K562 (cell line): ENCODE results near the gene ZMYND8. TPM values are rescaled to one million over a fixed set of nuclear protein-coding genes. Genes with fewer than 3 reads are reported as not detected.

Source experiments
- ATF1 ChIP-seq, 2 experiments: fragments of 450-650 bp in 1 of 2; IDR thresholded peaks; 2 replicates each; pipeline ENCODE4 v1.6.1; 2016; ENCODE audit warnings: missing compliant biosample characterization in 1 of 2, missing genetic modification characterization in 1 of 2
- DDX20 ChIP-seq: fragments of 450-650 bp; IDR thresholded peaks from 2 replicates; pipeline ENCODE4 v1.6.1; 2016; ENCODE audit warnings: missing genetic modification characterization, low read depth, mild to moderate bottlenecking, missing compliant biosample characterization, moderate library complexity
- DPF2 ChIP-seq: fragments of 450-650 bp; IDR thresholded peaks from 2 replicates; pipeline ENCODE4 v1.6.1; 2016
- ELF4 ChIP-seq: fragments of 450-650 bp; formaldehyde crosslinking; IDR thresholded peaks from 2 replicates; pipeline ENCODE4 v1.4.0; 2022; ENCODE audit warnings: missing genetic modification characterization
- ETV5 ChIP-seq: sonication (generic); formaldehyde crosslinking; IDR thresholded peaks from 2 replicates; pipeline ENCODE4 v1.4.0; 2020; ENCODE audit warnings: low read depth, mild to moderate bottlenecking, missing genetic modification reagents
- FOXK2 ChIP-seq, 2 experiments: fragments of 450-650 bp; IDR thresholded peaks in 1 of 2; conservative IDR thresholded peaks in 1 of 2; 2 replicates each; pipeline ENCODE4 v1.6.1; 2016; ENCODE audit warnings: low read depth in 2 of 2, mild to moderate bottlenecking in 1 of 2
- HDAC1 ChIP-seq, 2 experiments: fragments of 450-650 bp; IDR thresholded peaks; 2 replicates each; pipeline ENCODE4 v1.6.1; 2016 to 2017; ENCODE audit warnings: inconsistent platforms in 1 of 2, mild to moderate bottlenecking in 1 of 2, moderate library complexity in 1 of 2
- KDM5B ChIP-seq: fragments of 200-600 bp; sonication (generic); IDR thresholded peaks from 2 replicates; pipeline ENCODE4 v1.6.1; 2012; ENCODE audit warnings: low read depth, mild to moderate bottlenecking, moderate library complexity, low read length, control low read depth, inconsistent platforms; ENCODE audit not compliant: insufficient replicate concordance
- LEF1 ChIP-seq: fragments of 450-650 bp; IDR thresholded peaks from 2 replicates; pipeline ENCODE4 v1.6.1; 2016; ENCODE audit warnings: mild to moderate bottlenecking
- MAFF ChIP-seq: IDR thresholded peaks from 2 replicates; pipeline ENCODE4 v1.6.1; 2012; ENCODE audit warnings: low read length, improper control_type of control experiment
- MYC ChIP-seq, 2 experiments: fragments of 250-450 bp in 1 of 2; sonication (Bioruptor Pico) in 1 of 2; IDR thresholded peaks; 2 replicates each; pipeline versions ENCODE4 v1.5.1 to v1.6.1; 2012 to 2021; ENCODE audit warnings: low read depth in 2 of 2, borderline replicate concordance in 1 of 2, improper control_type of control experiment in 1 of 2, low read length in 1 of 2, mild to moderate bottlenecking in 1 of 2, moderate library complexity in 1 of 2
- PML ChIP-seq: IDR thresholded peaks from 2 replicates; pipeline ENCODE4 v1.6.1; 2012; ENCODE audit warnings: low read length, inconsistent platforms
- PTRF ChIP-seq: fragments of 450-650 bp; IDR thresholded peaks from 2 replicates; pipeline ENCODE4 v1.6.1; 2016; ENCODE audit warnings: mild to moderate bottlenecking, missing genetic modification characterization, missing compliant biosample characterization
- TAF7 ChIP-seq: fragments of 450-650 bp; IDR thresholded peaks from 2 replicates; pipeline ENCODE4 v1.6.1; 2016; ENCODE audit warnings: missing genetic modification characterization, missing compliant biosample characterization
- ZFPM2 ChIP-seq: fragments of 250-450 bp; sonication (Bioruptor Pico); IDR thresholded peaks from 2 replicates; pipeline ENCODE4 v1.5.1; 2022; ENCODE audit warnings: mild to moderate bottlenecking
- polyA plus RNA-seq, 8 experiments: library from polyadenylated mRNA; depleted of rRNA in 4 of 8; stranded (reverse) in 5 of 8; unstranded in 3 of 8; fragments of >200 nt; fragmentation: Nextera tagmentation in 2 of 8; fragmentation: Illumina TruSeq in 1 of 8; extraction: Ambion mirVana in 2 of 8; extraction: Trizol in 1 of 8; gene quantifications; 2 replicates each; pipeline versions ENCODE4 v1.2.1 to v1.2.3, GENCODE V29; 2011 to 2014; ENCODE audit warnings: inconsistent platforms in 1 of 8, missing spikeins in 1 of 8
- total RNA-seq, 7 experiments: library from RNA; depleted of rRNA in 6 of 7; stranded (reverse); fragments of >200 nt in 6 of 7; fragmentation: Illumina TruSeq in 2 of 7; extraction: Trizol in 2 of 7; gene quantifications; 2 replicates each; pipeline versions ENCODE4 v1.2.1 to v1.2.3, GENCODE V29; 2011 to 2021; ENCODE audit warnings: low replicate concordance in 1 of 7
- TF ChIP-seq, protein P1 (sequence below), 3 experiments: fragments of 200-800 bp in 1 of 3; fragments of 250-450 bp in 1 of 3; fragments of 450-650 bp in 1 of 3; sonication (Bioruptor Pico) in 1 of 3; sonication (Bioruptor generic) in 1 of 3; formaldehyde crosslinking in 1 of 3; IDR thresholded peaks; 2 replicates each; pipeline versions ENCODE4 v1.6.1 to v1.8.0; 2016 to 2022; ENCODE audit warnings: mild to moderate bottlenecking in 2 of 3, missing genetic modification characterization in 2 of 3, missing compliant biosample characterization in 1 of 3, moderate library complexity in 1 of 3
- TF ChIP-seq, protein P2 (sequence below): IDR thresholded peaks from 2 replicates; pipeline ENCODE4 v1.6.1; 2012; ENCODE audit warnings: low read depth, low read length, improper control_type of control experiment, borderline replicate concordance
- TF ChIP-seq, protein P3 (sequence below): fragments of 450-650 bp; conservative IDR thresholded peaks from 2 replicates; pipeline ENCODE4 v1.6.1; 2016; ENCODE audit warnings: missing genetic modification characterization, low read depth, mild to moderate bottlenecking, missing compliant biosample characterization, moderate library complexity
- TF ChIP-seq, protein P4 (sequence below): fragments of 450-650 bp; IDR thresholded peaks from 2 replicates; pipeline ENCODE4 v1.6.1; 2016

ZMYND8 gene
- total and polyA plus RNA-seq, 9 of the 15 experiments (the other 6 are each of a cell fraction or from before 2014, with no cell fraction given) = 31.8 to 148 (median 71.9) TPM

DNA sequence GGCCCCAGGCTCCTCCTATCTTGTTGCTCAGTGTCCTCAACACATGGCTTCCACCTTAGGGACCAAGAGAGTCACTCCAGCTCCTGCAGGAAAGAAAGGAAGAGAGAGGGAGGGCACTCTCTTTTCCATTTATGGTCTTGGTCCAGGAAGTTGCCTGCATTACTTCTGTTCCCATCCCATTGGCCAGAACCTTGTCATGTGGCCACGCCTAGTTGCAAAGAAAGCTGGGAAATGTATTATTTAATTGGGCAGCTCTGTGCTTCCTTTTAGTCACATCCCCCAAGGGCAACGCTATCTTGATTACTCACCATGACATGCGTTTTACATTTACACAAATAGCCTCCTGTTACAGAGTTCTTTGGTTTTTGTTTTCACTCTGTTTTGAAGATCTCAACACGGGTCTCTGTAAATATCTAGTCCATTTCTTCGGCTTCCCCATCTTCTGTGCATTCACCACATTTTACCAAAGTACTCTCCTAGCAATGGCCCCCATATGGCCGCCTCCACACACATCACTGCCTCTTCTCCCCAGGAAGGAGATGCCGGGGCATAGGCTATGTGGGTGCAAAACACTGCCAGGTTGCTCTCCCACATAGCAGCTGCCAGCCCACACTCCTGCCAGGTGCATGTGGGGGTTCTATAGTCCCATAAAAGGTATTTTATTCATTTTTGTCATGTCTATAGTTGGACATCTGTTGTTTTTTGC is 35.7 kb upstream of the ZMYND8 start (continued):
- TF ChIP-seq FOXK2 (conservative IDR thresholded peaks at IDR 0.05 in 1 of 2, IDR thresholded peaks at IDR 0.05 in 1 of 2; ENCODE audit: low read depth in 2 of 2) (peak; percentile 50 to 51; a peak in 2 of 4 replicates), DDX20 (0 out of 2 replicates have a peak, but pooled peaks have one; percentile 39), KDM5B (peak; percentile 45), ZFPM2 (CRISPR knock-in tag) (no peak), TAF7 (tag) (peak; percentile 73), DPF2 (peak; percentile 87), HDAC1 (IDR thresholded peaks at IDR 0.05) (no peak), PML (peak; percentile 53; the same call in 1 of the 2 replicates), LEF1 (peak; percentile 72), ELF4 (CRISPR knock-in tag) (no peak), ETV5 (CRISPR knock-in tag) (peak; percentile 64; the same call in 1 of the 2 replicates), PTRF (tag) (peak; percentile 66), ATF1 (CRISPR knock-in tag; IDR thresholded peaks at IDR 0.05) (no peak), ATF1 (tag; IDR thresholded peaks at IDR 0.05) (peak; percentile 60), MAFF (peak; percentile 90), MYC (IDR thresholded peaks at IDR 0.05; ENCODE audit: low read depth, low read length) (peak; percentile 64), MYC (CRISPR knock-in tag; IDR thresholded peaks at IDR 0.05; ENCODE audit: borderline replicate concordance, low read depth) (no peak)
- TF ChIP-seq, protein P1, sequence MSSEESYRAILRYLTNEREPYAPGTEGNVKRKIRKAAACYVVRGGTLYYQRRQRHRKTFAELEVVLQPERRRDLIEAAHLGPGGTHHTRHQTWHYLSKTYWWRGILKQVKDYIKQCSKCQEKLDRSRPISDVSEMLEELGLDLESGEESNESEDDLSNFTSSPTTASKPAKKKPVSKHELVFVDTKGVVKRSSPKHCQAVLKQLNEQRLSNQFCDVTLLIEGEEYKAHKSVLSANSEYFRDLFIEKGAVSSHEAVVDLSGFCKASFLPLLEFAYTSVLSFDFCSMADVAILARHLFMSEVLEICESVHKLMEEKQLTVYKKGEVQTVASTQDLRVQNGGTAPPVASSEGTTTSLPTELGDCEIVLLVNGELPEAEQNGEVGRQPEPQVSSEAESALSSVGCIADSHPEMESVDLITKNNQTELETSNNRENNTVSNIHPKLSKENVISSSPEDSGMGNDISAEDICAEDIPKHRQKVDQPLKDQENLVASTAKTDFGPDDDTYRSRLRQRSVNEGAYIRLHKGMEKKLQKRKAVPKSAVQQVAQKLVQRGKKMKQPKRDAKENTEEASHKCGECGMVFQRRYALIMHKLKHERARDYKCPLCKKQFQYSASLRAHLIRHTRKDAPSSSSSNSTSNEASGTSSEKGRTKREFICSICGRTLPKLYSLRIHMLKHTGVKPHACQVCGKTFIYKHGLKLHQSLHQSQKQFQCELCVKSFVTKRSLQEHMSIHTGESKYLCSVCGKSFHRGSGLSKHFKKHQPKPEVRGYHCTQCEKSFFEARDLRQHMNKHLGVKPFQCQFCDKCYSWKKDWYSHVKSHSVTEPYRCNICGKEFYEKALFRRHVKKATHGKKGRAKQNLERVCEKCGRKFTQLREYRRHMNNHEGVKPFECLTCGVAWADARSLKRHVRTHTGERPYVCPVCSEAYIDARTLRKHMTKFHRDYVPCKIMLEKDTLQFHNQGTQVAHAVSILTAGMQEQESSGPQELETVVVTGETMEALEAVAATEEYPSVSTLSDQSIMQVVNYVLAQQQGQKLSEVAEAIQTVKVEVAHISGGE (CRISPR knock-in tag; IDR thresholded peaks at IDR 0.05) = peak in 1 of 3 experiments; percentile 74; a peak in 2 of 6 replicates
- TF ChIP-seq, protein P2, sequence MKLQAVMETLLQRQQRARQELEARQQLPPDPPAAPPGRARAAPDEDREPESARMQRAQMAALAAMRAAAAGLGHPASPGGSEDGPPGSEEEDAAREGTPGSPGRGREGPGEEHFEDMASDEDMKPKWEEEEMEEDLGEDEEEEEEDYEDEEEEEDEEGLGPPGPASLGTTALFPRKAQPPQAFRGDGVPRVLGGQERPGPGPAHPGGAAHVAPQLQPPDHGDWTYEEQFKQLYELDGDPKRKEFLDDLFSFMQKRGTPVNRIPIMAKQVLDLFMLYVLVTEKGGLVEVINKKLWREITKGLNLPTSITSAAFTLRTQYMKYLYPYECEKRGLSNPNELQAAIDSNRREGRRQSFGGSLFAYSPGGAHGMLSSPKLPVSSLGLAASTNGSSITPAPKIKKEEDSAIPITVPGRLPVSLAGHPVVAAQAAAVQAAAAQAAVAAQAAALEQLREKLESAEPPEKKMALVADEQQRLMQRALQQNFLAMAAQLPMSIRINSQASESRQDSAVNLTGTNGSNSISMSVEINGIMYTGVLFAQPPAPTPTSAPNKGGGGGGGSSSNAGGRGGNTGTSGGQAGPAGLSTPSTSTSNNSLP = peak; percentile 92; the same call in 1 of the 2 replicates
- TF ChIP-seq, protein P3, sequence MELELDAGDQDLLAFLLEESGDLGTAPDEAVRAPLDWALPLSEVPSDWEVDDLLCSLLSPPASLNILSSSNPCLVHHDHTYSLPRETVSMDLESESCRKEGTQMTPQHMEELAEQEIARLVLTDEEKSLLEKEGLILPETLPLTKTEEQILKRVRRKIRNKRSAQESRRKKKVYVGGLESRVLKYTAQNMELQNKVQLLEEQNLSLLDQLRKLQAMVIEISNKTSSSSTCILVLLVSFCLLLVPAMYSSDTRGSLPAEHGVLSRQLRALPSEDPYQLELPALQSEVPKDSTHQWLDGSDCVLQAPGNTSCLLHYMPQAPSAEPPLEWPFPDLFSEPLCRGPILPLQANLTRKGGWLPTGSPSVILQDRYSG (tag) = peak; percentile 87; the same call in 1 of the 2 replicates
- TF ChIP-seq, protein P4, sequence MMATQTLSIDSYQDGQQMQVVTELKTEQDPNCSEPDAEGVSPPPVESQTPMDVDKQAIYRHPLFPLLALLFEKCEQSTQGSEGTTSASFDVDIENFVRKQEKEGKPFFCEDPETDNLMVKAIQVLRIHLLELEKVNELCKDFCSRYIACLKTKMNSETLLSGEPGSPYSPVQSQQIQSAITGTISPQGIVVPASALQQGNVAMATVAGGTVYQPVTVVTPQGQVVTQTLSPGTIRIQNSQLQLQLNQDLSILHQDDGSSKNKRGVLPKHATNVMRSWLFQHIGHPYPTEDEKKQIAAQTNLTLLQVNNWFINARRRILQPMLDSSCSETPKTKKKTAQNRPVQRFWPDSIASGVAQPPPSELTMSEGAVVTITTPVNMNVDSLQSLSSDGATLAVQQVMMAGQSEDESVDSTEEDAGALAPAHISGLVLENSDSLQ = peak; percentile 72
